Myocyte (in vitro differentiated cells): Measurements from ENCODE around the gene EGFL6. TPM values are rescaled to one million over a fixed set of nuclear protein-coding genes. Genes with fewer than 3 reads are reported as not detected.
A peak's percentile ranks its signal among the peaks of the same experiment; 100 is the strongest.
"Not testable (repeated sequence)": the region's sequence is repeated elsewhere in the genome, so short reads cannot be mapped to it uniquely, and the experiment has no call there.

Source experiments
- DNase-seq: peaks from one replicate; pipeline ENCODE4 v3.0.0-alpha.2; 2012; ENCODE audit warnings: low read depth
- total RNA-seq: library from RNA; depleted of rRNA; stranded (reverse); fragments of >200 nt; gene quantifications from 2 replicates; pipeline ENCODE4 v1.2.3, GENCODE V29; 2014

Gene EGFL6
- total RNA-seq, 1 donor from 2014 or later: not detected

DNA sequence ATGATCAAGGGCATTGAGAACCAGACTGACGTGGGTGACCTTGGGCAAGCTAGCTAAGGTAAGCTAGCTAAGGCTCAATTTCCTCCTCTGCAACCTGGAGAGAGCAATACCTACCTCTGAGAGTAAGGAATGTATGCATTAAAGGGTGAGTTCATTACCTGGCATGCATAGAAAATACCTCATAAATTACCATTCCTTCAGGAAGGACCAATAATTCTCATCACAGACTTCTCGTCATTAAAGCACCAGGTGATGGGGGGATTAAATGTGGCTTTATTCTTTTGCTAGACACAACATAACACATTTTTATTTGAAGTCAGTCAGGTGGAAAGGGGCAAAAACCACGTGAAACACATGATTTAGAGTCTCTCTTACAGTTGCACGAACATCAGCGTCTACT is 21.5 kb downstream of the EGFL6 start:
- no peak for DNase-seq

- DNase-seq: peak; percentile 2
Observed at GRCh38 chrX:13597874-13598273, 28.5 kb downstream of the EGFL6 start.

GRCh38 chrX:13598877-13599276 is 29.5 kb downstream of the EGFL6 start:
- DNase-seq: peak; percentile 20

DNA sequence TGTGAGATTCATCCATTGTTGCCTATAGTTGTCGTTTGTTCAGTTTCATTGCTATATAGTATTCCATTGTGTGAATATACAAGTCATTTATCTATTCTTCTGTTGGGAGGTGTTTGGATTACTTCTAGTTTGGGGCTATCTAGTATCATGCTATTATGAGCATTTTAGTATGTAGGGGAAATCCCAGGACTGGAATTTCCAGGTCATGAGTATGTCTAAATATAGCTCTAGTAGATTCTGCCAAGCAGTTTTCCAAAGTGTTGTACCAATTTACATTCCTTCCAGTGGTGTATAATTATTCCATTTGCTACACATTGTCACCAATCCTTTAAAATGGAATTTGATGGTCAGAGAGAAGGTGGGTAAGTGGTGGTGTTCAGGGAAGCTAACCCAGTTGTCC is 30.1 kb downstream of the EGFL6 start:
- no peak for DNase-seq

- no peak for DNase-seq
Observed at GRCh38 chrX:13605611-13606010, 36.2 kb downstream of the EGFL6 start.

DNA sequence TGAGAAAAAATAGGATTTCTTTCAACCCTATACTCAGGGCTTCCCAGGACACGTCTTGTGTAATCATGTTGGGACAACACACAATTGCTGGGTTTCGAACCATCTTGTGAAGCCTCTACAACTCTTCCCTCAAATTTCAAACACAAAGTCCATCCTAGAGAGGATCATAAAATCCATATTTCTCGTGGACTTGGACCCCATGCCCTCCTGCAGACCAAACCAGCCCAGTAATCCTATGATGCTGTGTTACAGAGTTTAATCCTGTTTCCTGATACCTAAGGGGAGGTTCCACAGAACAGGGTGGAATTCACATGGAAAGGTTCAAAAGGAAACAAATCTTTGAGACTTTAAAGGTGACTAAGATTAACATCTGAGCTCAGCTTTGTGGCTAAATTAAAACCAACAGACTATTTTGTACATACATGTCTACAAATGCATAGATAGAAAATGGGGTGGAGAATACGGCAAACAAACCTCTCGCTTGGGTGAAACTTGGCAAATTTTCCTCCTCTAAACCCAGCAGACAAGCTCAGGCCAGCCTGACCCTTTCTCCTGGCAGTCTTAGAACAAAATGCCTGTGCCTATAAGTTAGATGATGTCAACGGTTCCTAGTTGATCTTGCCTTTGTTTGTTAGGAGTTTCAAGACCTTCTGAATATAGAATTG is 38.1 kb downstream of the EGFL6 start:
- DNase-seq: no peak

DNA sequence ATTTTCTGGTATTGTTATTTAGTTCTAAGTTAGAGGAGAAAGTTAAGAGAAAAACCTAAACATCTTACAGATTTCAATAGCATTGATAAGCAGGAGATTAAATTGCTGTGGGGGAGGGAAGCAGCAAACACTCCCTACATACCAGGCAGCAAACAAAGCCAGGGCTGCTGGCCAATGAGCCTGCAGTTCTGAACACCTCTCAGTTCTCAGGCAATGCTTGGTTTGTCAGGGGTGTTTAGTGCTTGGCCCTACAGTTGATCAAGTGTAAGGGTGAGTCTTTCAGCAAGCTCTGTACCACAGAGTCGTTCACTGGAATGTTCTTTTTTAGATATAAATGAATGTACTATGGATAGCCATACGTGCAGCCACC is 38.6 kb downstream of the EGFL6 start:
- no peak for DNase-seq

GRCh38 chrX:13614154-13614553 is 44.8 kb downstream of the EGFL6 start:
- DNase-seq: no peak

GRCh38 chrX:13620207-13620606 is 50.8 kb downstream of the EGFL6 start:
- DNase-seq: no peak

- no peak for DNase-seq
Observed at GRCh38 chrX:13622401-13622964, 53.1 kb downstream of the EGFL6 start.

DNA sequence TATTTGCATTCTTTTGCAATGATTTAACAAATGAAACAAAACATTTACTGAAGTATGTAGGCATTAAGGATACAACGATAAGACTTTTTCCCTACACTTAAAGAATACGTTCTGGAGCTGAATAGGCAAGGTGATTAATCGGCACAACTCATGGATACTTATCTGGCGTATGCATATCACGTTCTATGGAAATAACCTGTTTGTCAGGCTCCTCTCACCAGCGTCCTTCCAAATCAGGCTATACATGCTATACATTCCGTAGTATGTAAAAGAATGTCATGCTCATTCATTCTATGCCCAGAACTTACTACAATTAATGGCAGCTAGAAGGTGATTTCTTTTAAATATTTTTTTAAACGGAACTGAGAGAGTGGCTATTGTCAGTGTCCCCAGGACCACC is 57.9 kb downstream of the EGFL6 start:
- DNase-seq: no peak

- DNase-seq: not testable (repeated sequence)
Observed at GRCh38 chrX:13637224-13637623, 67.8 kb downstream of the EGFL6 start.

DNA sequence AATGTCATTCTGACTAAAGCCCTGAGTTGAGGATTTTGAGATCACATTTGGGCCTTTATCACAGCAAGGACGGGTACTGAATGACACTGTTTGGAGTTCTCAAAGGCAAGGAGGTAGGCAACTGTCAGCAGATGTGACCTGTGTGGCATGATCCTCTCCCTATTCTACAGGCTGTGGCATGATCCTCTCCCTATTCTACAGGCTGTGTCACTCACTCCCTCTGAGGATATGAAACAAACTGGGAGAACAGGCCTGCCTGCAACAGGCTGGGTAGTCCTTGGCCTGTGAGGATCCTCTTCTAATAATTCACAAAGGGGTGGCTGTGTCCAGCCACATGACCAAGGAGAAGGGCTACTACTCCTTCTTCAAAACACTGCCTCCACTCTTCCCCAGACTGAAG is 68.6 kb downstream of the EGFL6 start:
- DNase-seq: no peak

DNA sequence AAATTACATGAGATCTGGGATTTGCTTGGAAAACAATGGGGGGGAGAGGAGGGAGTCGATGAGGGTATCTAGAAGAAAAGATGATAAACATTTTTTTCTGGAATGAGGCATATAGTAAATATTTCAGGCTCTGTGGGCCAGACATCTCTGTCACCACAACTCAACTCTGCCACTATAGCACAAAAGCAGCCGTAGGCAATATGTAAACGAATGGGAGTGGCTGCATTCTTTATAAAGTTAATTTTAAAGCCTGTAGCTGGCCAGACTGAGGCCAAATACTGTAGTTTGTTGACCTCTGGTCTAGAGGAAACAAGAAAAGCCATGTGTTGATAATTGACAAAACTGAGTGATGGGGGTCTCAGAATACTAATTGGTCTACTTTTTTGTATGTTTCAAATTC is 69.4 kb downstream of the EGFL6 start:
- DNase-seq: no peak

GRCh38 chrX:13641684-13642083 is 72.3 kb downstream of the EGFL6 start:
- not testable (repeated sequence) for DNase-seq

DNA sequence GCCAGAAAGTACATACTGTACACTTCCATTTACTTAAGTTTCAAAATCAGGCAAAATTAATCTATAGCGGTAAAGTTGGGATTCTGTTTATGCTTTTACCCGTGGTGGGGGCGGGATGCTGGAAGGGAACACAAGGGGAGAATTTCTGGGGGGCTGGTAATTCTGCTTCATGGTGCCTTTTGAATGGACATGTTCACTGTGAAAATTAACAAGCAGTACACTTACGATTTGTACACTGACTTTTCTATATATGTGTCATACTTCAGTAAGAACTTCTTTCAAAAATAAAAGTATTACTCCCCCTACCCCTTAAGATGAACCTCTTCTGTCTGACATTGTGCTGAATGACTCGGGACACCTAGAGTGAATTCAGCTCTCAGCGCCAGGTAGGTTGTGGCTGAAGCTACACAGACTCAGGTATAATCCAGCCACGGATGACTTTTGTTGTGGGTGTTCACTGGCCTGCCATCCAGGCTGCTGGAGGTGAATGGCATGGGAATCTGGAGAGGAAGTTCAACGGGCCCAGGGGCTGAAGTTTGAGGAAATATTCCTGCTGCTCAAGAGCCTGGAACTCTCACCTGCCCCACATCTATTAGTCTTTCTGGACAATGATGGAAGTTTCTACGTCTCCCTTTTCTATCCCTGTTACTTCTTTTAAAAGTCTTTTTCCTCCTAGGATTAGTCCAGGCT is 76.2 kb downstream of the EGFL6 start:
- no peak for DNase-seq

- DNase-seq: peak; percentile 77
Observed at GRCh38 chrX:13646154-13646549, 76.8 kb downstream of the EGFL6 start.

GRCh38 chrX:13647709-13648212 is 78.4 kb downstream of the EGFL6 start:
- peak; percentile 60 for DNase-seq

DNA sequence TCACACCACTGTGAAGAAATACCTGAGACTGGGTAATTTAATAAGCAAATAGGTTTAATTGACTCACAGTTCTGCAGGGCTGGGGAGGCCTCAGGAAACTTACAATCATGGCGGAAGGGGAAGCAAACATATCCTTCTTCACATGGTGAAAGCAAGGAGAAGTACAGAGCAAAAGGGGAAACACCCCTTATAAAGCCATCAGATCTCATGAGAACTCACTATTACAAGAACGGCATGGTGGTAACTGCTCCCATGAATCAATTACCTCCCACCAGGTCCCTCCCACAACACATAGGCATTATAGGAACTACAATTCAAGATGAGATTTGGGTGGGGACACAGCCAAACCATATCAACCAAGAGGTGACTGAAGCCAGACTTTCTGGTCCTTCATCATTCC is 78.9 kb downstream of the EGFL6 start:
- DNase-seq: not testable (repeated sequence)

DNA sequence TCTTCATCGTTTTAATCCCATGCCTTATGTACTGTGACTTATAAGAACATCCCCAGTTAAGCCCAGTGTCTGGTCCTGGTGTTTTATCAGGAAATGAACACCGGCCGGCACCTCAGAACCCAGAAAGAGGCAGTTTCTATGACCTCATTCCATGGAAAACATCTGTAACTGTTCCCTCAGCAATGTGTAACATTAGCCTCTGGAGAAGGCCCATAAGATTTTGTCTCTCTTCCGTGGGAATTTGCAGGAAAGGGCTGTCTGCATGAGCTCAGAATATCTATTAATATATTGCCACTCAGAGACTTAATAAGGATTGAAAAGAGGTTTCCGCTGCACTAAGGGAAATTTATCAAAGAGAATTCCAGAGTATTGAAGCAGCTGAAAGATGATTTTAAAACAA is 80.4 kb downstream of the EGFL6 start:
- peak; percentile 20 for DNase-seq

- DNase-seq: no peak
Observed at GRCh38 chrX:13650318-13650717, 80.9 kb downstream of the EGFL6 start.

- DNase-seq: no peak
Observed at GRCh38 chrX:13651150-13651549, 81.7 kb downstream of the EGFL6 start.
